HL-60 (cell line): ENCODE measurements around the gene DIMT1.

Source experiments
- DNase-seq, 2 experiments: peaks; one replicate each; pipeline ENCODE4 v3.0.0-alpha.2; 2010 to 2020; ENCODE audit warnings: low read depth in 1 of 2, low spot score in 1 of 2
- H3K27ac ChIP-seq: fragments of 250-450 bp; sonication (Bioruptor Pico); replicated peaks from 2 replicates; pipeline ENCODE4 v1.5.1; 2020; ENCODE audit warnings: mild to moderate bottlenecking, moderate library complexity
- H3K27me3 ChIP-seq: fragments of 250-450 bp; sonication (Bioruptor Pico); 2 replicates; pipeline ENCODE4 v1.5.1; 2021; ENCODE audit warnings: mild to moderate bottlenecking, moderate library complexity; ENCODE audit not compliant: insufficient read depth, poor library complexity, severe bottlenecking
- H3K4me3 ChIP-seq: replicated peaks from 2 replicates; pipeline ENCODE4 v1.5.1; 2011; ENCODE audit warnings: mild to moderate bottlenecking, control low read depth, low read length; ENCODE audit not compliant: insufficient read depth
- GABPA ChIP-seq: IDR thresholded peaks from 2 replicates; pipeline ENCODE4 v1.6.1; 2012; ENCODE audit warnings: low read depth
- POLR2AphosphoS5 ChIP-seq: IDR thresholded peaks from 2 replicates; pipeline ENCODE4 v1.6.1; 2012; ENCODE audit warnings: low read depth
- REST ChIP-seq: IDR thresholded peaks from 2 replicates; pipeline ENCODE4 v1.6.1; 2012; ENCODE audit warnings: low read depth; ENCODE audit not compliant: insufficient replicate concordance
- SPI1 ChIP-seq: IDR thresholded peaks from 2 replicates; pipeline ENCODE4 v1.6.1; 2012; ENCODE audit warnings: low read depth, mild to moderate bottlenecking, borderline replicate concordance
- TF ChIP-seq, protein P1 (sequence below): IDR thresholded peaks from one replicate; pipeline ENCODE4 v1.5.1; 2011; ENCODE audit warnings: low read length, control low read depth, inconsistent platforms; ENCODE audit not compliant: insufficient read depth

Gene DIMT1

DNA sequence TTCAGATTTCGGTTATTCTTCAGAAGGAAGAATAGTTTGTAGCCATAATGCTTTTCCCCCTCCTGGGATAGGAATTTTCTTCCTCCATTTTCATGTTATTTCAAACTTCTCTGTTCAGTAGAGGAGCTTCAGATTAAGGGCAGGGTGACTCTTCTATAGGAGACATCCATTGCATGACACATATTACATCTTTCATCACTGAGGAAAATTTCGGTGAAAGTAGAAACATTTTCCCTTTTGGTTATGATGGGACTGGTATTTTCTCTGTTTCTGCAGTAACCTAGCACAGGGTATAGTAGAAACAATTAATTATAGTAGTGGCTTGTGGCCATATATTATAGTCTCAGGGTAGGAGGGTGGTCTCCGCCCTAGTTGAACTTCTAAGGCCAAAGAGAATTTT is 10.0 kb upstream of the DIMT1 start:
- H3K27ac ChIP-seq = peak overlapping the region; percentile 91
- no peak for DNase-seq

GRCh38 chr5:62412549-62413329 is 9.0 kb upstream of the DIMT1 start, which contains the start of gene IPO11:
IPO11 (plus strand) TSS chr5:62412763; CDS start chr5:62437280, 24,517 bp downstream.
- Histone ChIP-seq H3K27me3 (no peaks in the 10 kb centered on the region), H3K27ac (peak within 1 kb of the TSS; percentile 91), H3K4me3 (peak within 1 kb of the TSS; percentile 89)
- TF ChIP-seq POLR2AphosphoS5 = peak; percentile 66
- TF ChIP-seq REST = no peak
- DNase-seq = peak; percentile 74 to 94

More for the DNA sequence above, 10.0 kb upstream of the DIMT1 start:
- H3K4me3 ChIP-seq = peak overlapping the region; percentile 89
- no peaks in the 10 kb centered on the region for H3K27me3 ChIP-seq
- TF ChIP-seq SPI1 = no peak
- TF ChIP-seq REST = no peak
- TF ChIP-seq GABPA = no peak
- TF ChIP-seq POLR2AphosphoS5 = no peak
- TF ChIP-seq, protein P1, sequence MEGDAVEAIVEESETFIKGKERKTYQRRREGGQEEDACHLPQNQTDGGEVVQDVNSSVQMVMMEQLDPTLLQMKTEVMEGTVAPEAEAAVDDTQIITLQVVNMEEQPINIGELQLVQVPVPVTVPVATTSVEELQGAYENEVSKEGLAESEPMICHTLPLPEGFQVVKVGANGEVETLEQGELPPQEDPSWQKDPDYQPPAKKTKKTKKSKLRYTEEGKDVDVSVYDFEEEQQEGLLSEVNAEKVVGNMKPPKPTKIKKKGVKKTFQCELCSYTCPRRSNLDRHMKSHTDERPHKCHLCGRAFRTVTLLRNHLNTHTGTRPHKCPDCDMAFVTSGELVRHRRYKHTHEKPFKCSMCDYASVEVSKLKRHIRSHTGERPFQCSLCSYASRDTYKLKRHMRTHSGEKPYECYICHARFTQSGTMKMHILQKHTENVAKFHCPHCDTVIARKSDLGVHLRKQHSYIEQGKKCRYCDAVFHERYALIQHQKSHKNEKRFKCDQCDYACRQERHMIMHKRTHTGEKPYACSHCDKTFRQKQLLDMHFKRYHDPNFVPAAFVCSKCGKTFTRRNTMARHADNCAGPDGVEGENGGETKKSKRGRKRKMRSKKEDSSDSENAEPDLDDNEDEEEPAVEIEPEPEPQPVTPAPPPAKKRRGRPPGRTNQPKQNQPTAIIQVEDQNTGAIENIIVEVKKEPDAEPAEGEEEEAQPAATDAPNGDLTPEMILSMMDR = no peak

DNA sequence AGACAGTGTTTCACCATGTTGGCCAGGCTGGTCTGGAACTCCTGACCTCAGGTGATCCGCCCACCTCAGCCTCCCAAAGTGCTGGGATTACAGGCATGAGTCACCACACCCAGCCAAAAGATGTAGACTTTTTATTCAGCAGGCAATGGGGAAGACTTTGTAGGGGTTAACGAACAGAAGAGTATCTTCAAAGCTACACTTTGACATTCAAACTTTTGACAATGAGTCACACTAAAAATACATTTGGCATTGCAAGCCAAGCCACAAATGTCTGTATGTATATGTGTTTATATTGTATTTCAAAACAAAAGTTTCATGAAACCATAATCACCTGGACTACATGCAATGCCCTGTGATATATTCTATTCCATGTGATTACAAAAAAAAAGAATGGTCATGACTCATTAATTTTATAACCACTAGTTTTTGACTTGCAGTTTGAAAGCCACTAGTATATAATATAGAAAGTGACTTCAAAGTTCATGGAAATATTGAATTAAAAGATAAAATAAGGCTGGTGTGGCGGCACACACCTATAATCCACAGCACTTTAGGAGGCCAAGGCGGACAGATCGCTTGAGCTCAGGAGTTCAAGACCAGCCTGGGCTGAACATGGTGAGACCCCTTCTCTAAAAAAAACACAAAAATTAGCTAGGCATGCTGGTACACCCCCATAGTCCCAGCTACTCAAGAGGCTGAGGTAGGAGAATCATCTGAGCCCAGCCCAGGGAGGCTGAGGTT is 8.3 kb downstream of the DIMT1 start:
- Histone ChIP-seq H3K27ac (no peak overlapping the region), H3K27me3 (no peaks in the 10 kb centered on the region), H3K4me3 (no peak overlapping the region)
- no peak for DNase-seq
- TF ChIP-seq, protein P1 = no peak
- no peak for TF ChIP-seq SPI1
- no peak for TF ChIP-seq REST
- TF ChIP-seq POLR2AphosphoS5 = no peak
- no peak for TF ChIP-seq GABPA
